Measurements from ENCODE around the gene WDFY3.

- no peak for TF ChIP-seq CTCF (conservative IDR thresholded peaks at IDR 0.05; ENCODE audit: low read depth in 2 of 2)
- TF ChIP-seq REST (IDR thresholded peaks at IDR 0.05; ENCODE audit: unreplicated experiment) = no peak
- TF ChIP-seq POLR2AphosphoS5 (IDR thresholded peaks at IDR 0.05; ENCODE audit: low read depth) = no peak
Observed at GRCh38 chr4:84856468-84857049, 109.9 kb downstream of the WDFY3 start.
